HEK293T (cell line): ENCODE results near the gene ZNF536.

ENCODE experiments used
- SUZ12 ChIP-seq: fragments of 450-650 bp; IDR thresholded peaks from 2 replicates; pipeline ENCODE4 v1.6.1; 2016; ENCODE audit warnings: mild to moderate bottlenecking
- TARDBP ChIP-seq: fragments of 450-650 bp; IDR thresholded peaks from 2 replicates; pipeline ENCODE4 v1.6.1; 2016

DNA sequence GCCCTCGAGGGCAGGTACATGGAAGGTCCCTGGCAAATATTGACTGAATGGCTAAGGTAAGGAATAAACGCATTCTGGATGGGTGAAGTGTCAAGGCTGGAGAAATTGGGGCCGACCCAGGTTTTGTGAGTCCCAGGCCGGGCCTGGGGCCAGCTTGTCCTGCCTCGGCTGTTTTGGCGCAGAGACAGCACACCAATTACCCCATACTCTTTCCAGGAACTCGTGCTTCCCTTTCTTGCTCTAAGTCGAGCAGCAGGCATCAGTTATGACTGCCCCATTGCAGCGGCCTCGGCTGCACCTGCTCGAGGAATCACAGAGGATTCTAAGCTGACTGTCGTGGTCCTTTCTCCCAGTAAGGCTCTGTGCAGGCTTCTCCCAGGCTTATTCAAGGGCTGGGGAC is 67.1 kb downstream of the ZNF536 start:
- TF ChIP-seq TARDBP (no peak), SUZ12 (no peak)
